ENCODE data around the gene FAM120AOS. TPM values are rescaled to one million over a fixed set of nuclear protein-coding genes. Genes with fewer than 3 reads are reported as not detected.
A peak's percentile ranks its signal among the peaks of the same experiment; 100 is the strongest.

The FAM120AOS gene
- total RNA-seq, 2 experiments from 2014 or later = 41.4 to 43.1 TPM

GRCh38 chr9:93465855-93466254 is 12.5 kb upstream of the FAM120AOS start:
- ChIA-PET POLR2A (interaction anchor here (0.9 to 5.0 kb wide), 4 partner anchors 9 to 112 kb away, joined by 3 to 160 read pairs (median 15); partner anchors contain the start of genes FAM120A and FAM120AOS), CTCF (interaction anchor here (1.0 to 3.4 kb wide), 3 partner anchors 10 to 100 kb away, joined by 3 to 20 read pairs (median 18); partner anchors contain the start of gene FAM120AOS)
- H3K9me3 Mint-ChIP-seq = no peaks in the 10 kb centered on the region
- H3K27ac Mint-ChIP-seq = peak overlapping the region; percentile 88
- peaks cover 90% of the 10 kb centered on the region for H3K4me1 Mint-ChIP-seq
- DNase-seq = no peak
- H3K4me3 Mint-ChIP-seq = no peak overlapping the region
- H3K27me3 Mint-ChIP-seq = no peaks in the 10 kb centered on the region
- peaks cover 32% of the 10 kb centered on the region for H3K36me3 Mint-ChIP-seq (ENCODE audit: low read depth)

GRCh38 chr9:93464876-93465275 is 11.5 kb upstream of the FAM120AOS start:
- ChIA-PET CTCF (interaction anchor here (0.7 to 3.4 kb wide), 4 partner anchors 11 to 508 kb away, joined by 3 to 20 read pairs (median 11); partner anchors contain the start of gene FAM120AOS), POLR2A (interaction anchor here (0.9 to 5.0 kb wide), 9 partner anchors 8 to 401 kb away, joined by 3 to 160 read pairs (median 5); partner anchors contain the start of genes FAM120A and FAM120AOS)
- Mint-ChIP-seq H3K4me1 (peaks cover 87% of the 10 kb centered on the region), H3K9me3 (no peaks in the 10 kb centered on the region), H3K27me3 (no peaks in the 10 kb centered on the region), H3K36me3 (ENCODE audit: low read depth) (peaks cover 27% of the 10 kb centered on the region), H3K27ac (peak overlapping the region; percentile 96), H3K4me3 (peak overlapping the region; percentile 61)
- no peak for DNase-seq

- POLR2A ChIA-PET = interaction anchor here (0.8 to 5.0 kb wide), 11 partner anchors 8 to 400 kb away, joined by 3 to 160 read pairs (median 5); partner anchors contain the start of genes CARD19, FAM120A and FAM120AOS
- peak overlapping the region; percentile 96 for H3K27ac Mint-ChIP-seq
- CTCF ChIA-PET = interaction anchor here (0.7 to 3.4 kb wide), 6 partner anchors 11 to 700 kb away, joined by 3 to 20 read pairs (median 4); partner anchors contain the start of genes BICD2 and FAM120AOS
- peaks cover 32% of the 10 kb centered on the region for H3K36me3 Mint-ChIP-seq (ENCODE audit: low read depth)
- DNase-seq = no peak
- peaks cover 90% of the 10 kb centered on the region for H3K4me1 Mint-ChIP-seq
- H3K4me3 Mint-ChIP-seq = peak overlapping the region; percentile 61
- no peaks in the 10 kb centered on the region for H3K9me3 Mint-ChIP-seq
- no peaks in the 10 kb centered on the region for H3K27me3 Mint-ChIP-seq
Measured at GRCh38 chr9:93464395-93464794, 11.0 kb upstream of the FAM120AOS start.

- no peaks in the 10 kb centered on the region for H3K9me3 Mint-ChIP-seq
- H3K36me3 Mint-ChIP-seq (ENCODE audit: low read depth) = peaks cover 33% of the 10 kb centered on the region
- no peak for DNase-seq
- H3K4me3 Mint-ChIP-seq = peak overlapping the region; percentile 61
- peaks cover 90% of the 10 kb centered on the region for H3K4me1 Mint-ChIP-seq
- H3K27ac Mint-ChIP-seq = peak overlapping the region; percentile 96
- ChIA-PET POLR2A (interaction anchor here (0.8 to 5.0 kb wide), 12 partner anchors 10 to 399 kb away, joined by 3 to 160 read pairs (median 4); partner anchors contain the start of genes CARD19, FAM120A and FAM120AOS), CTCF (interaction anchor here (1.2 to 3.4 kb wide), 7 partner anchors 10 to 699 kb away, joined by 3 to 20 read pairs (median 3); partner anchors contain the start of genes BICD2 and FAM120AOS)
- no peaks in the 10 kb centered on the region for H3K27me3 Mint-ChIP-seq
Measured at GRCh38 chr9:93463638-93464248, 10.4 kb upstream of the FAM120AOS start.

- Mint-ChIP-seq H3K9me3 (no peaks in the 10 kb centered on the region), H3K27me3 (no peaks in the 10 kb centered on the region), H3K4me3 (no peak overlapping the region), H3K36me3 (ENCODE audit: low read depth) (peaks cover 40% of the 10 kb centered on the region), H3K4me1 (peaks cover 90% of the 10 kb centered on the region), H3K27ac (no peak overlapping the region)
- CTCF ChIA-PET = no interaction called here
- DNase-seq = no peak
- POLR2A ChIA-PET = interaction anchor here (5.0 kb wide), 1 partner anchor 9 kb away, joined by 160 read pairs; the partner anchor contains the start of genes FAM120A and FAM120AOS
Measured at GRCh38 chr9:93461821-93462220, 8.4 kb upstream of the FAM120AOS start.

GRCh38 chr9:93461414-93461743 is 8.0 kb upstream of the FAM120AOS start:
- DNase-seq = no peak
- Mint-ChIP-seq H3K27me3 (no peaks in the 10 kb centered on the region), H3K27ac (no peak overlapping the region), H3K9me3 (no peaks in the 10 kb centered on the region), H3K4me3 (no peak overlapping the region), H3K4me1 (peaks cover 90% of the 10 kb centered on the region), H3K36me3 (ENCODE audit: low read depth) (peaks cover 41% of the 10 kb centered on the region)
- ChIA-PET CTCF (no interaction called here), POLR2A (no interaction called here)

GRCh38 chr9:93460689-93461413 is 7.5 kb upstream of the FAM120AOS start:
- Mint-ChIP-seq H3K27me3 (no peaks in the 10 kb centered on the region), H3K9me3 (no peaks in the 10 kb centered on the region), H3K36me3 (ENCODE audit: low read depth) (peaks cover 44% of the 10 kb centered on the region), H3K4me3 (no peak overlapping the region), H3K4me1 (peaks cover 90% of the 10 kb centered on the region), H3K27ac (peak overlapping the region; percentile 51)
- ChIA-PET CTCF (no interaction called here), POLR2A (interaction anchor here (1.6 kb wide), 1 partner anchor 10 kb away, joined by 7 read pairs; the partner anchor contains the start of gene FAM120A)
- no peak for DNase-seq

- Mint-ChIP-seq H3K4me3 (no peak overlapping the region), H3K4me1 (peaks cover 88% of the 10 kb centered on the region), H3K27me3 (no peaks in the 10 kb centered on the region), H3K9me3 (no peaks in the 10 kb centered on the region), H3K27ac (peak overlapping the region; percentile 27), H3K36me3 (ENCODE audit: low read depth) (peaks cover 52% of the 10 kb centered on the region)
- ChIA-PET CTCF (no interaction called here), POLR2A (interaction anchor here (1.6 kb wide), 1 partner anchor 9 kb away, joined by 7 read pairs; the partner anchor contains the start of gene FAM120A)
- no peak for DNase-seq
Measured at GRCh38 chr9:93459432-93459847, 6.1 kb upstream of the FAM120AOS start.

- POLR2A ChIA-PET = no interaction called here
- CTCF ChIA-PET = no interaction called here
- no peak for DNase-seq
- Mint-ChIP-seq H3K27me3 (no peaks in the 10 kb centered on the region), H3K9me3 (no peaks in the 10 kb centered on the region), H3K36me3 (ENCODE audit: low read depth) (peaks cover 59% of the 10 kb centered on the region), H3K4me1 (peaks cover 87% of the 10 kb centered on the region), H3K27ac (no peak overlapping the region), H3K4me3 (no peak overlapping the region)
Measured at GRCh38 chr9:93458712-93459111, 5.3 kb upstream of the FAM120AOS start.

- CTCF ChIA-PET = interaction anchor here (1.1 to 1.9 kb wide), 2 partner anchors 11 to 109 kb away, joined by 3 to 13 read pairs; no protein-coding TSS in a partner anchor
- H3K4me3 Mint-ChIP-seq = peak overlapping the region; percentile 4
- no peaks in the 10 kb centered on the region for H3K27me3 Mint-ChIP-seq
- peaks cover 67% of the 10 kb centered on the region for H3K36me3 Mint-ChIP-seq (ENCODE audit: low read depth)
- H3K9me3 Mint-ChIP-seq = no peaks in the 10 kb centered on the region
- DNase-seq = no peak
- H3K27ac Mint-ChIP-seq = peak overlapping the region; percentile 78
- H3K4me1 Mint-ChIP-seq = peaks cover 70% of the 10 kb centered on the region
- POLR2A ChIA-PET = interaction anchor here (1.2 to 2.1 kb wide), 5 partner anchors 8 to 491 kb away, joined by 3 to 14 read pairs (median 6); no protein-coding TSS in a partner anchor
Measured at GRCh38 chr9:93457006-93457405, 3.6 kb upstream of the FAM120AOS start.

- Mint-ChIP-seq H3K27ac (peak overlapping the region; percentile 78), H3K9me3 (no peaks in the 10 kb centered on the region), H3K4me3 (peak overlapping the region; percentile 16), H3K4me1 (peaks cover 66% of the 10 kb centered on the region), H3K36me3 (ENCODE audit: low read depth) (peaks cover 68% of the 10 kb centered on the region), H3K27me3 (no peaks in the 10 kb centered on the region)
- CTCF ChIA-PET = interaction anchor here (0.8 to 1.9 kb wide), 4 partner anchors 10 to 348 kb away, joined by 3 to 13 read pairs (median 3); no protein-coding TSS in a partner anchor
- POLR2A ChIA-PET = interaction anchor here (1.2 to 2.1 kb wide), 5 partner anchors 8 to 490 kb away, joined by 3 to 14 read pairs (median 6); no protein-coding TSS in a partner anchor
- no peak for DNase-seq
Measured at GRCh38 chr9:93456504-93456903, 3.1 kb upstream of the FAM120AOS start.

- Mint-ChIP-seq H3K4me3 (peak overlapping the region; percentile 16), H3K36me3 (ENCODE audit: low read depth) (peaks cover 67% of the 10 kb centered on the region), H3K27me3 (no peaks in the 10 kb centered on the region), H3K9me3 (no peaks in the 10 kb centered on the region), H3K27ac (peak overlapping the region; percentile 78), H3K4me1 (peaks cover 64% of the 10 kb centered on the region)
- ChIA-PET CTCF (interaction anchor here (0.8 to 1.9 kb wide), 3 partner anchors 10 to 347 kb away, joined by 3 to 13 read pairs (median 3); no protein-coding TSS in a partner anchor), POLR2A (interaction anchor here (1.2 to 2.1 kb wide), 5 partner anchors 9 to 490 kb away, joined by 3 to 14 read pairs (median 6); no protein-coding TSS in a partner anchor)
- DNase-seq = no peak
Measured at GRCh38 chr9:93456022-93456421, 2.6 kb upstream of the FAM120AOS start.
